ENCODE results near the gene SRPK2. TPM values are rescaled to one million over a fixed set of nuclear protein-coding genes. Genes with fewer than 3 reads are reported as not detected.

The SRPK2 gene
- total and polyA plus RNA-seq, 2 of the 8 experiments (the other 6 are each of a cell fraction or from before 2014, with no cell fraction given) = 10.0 to 47.1 TPM

- Histone ChIP-seq H3K4me3 (ENCODE audit: extremely low read depth in 1 of 4, insufficient read depth in 2 of 4, low read depth in 3 of 4, low read length in 4 of 4) (no peak overlapping the region), H2BK5ac (ENCODE audit: low read depth, low read length) (no peak overlapping the region), H2BK120ac (replicated peaks; ENCODE audit: low read depth, low read length) (no peak overlapping the region), H3K36me3 (ENCODE audit: control insufficient read depth in 2 of 4, insufficient read depth in 4 of 4, low read length in 3 of 4) (no peaks in the 10 kb centered on the region), H3K4me1 (replicated peaks in 1 of 4; ENCODE audit: control insufficient read depth in 3 of 4, insufficient read depth in 4 of 4, low read length in 3 of 4) (peaks cover 0 to 4% (median 3%) of the 10 kb centered on the region in 4 experiments; a peak in 5 of 7 replicates), H2BK15ac (ENCODE audit: low read length) (no peak overlapping the region), H4K8ac (ENCODE audit: extremely low read depth, insufficient read depth, low read length) (no peak overlapping the region), H4K20me1 (replicated peaks in 1 of 2; ENCODE audit: control insufficient read depth in 1 of 2, insufficient read depth in 2 of 2, low read length in 2 of 2) (peaks cover 0 to 7% of the 10 kb centered on the region in 2 experiments), H3K14ac (ENCODE audit: insufficient read length) (no peak overlapping the region), H3K27me3 (replicated peaks in 1 of 4; ENCODE audit: control insufficient read depth in 3 of 4, extremely low read depth in 1 of 4, insufficient read depth in 3 of 4, low read length in 3 of 4) (no peaks in the 10 kb centered on the region), H3K9ac (replicated peaks in 1 of 4; ENCODE audit: extremely low read depth in 1 of 4, low read depth in 3 of 4, low read length in 3 of 4) (no peak overlapping the region), H3K4ac (replicated peaks; ENCODE audit: insufficient read length, low read depth, low read length) (no peak overlapping the region), H3K79me2 (ENCODE audit: control insufficient read depth in 1 of 2, insufficient read depth in 2 of 2, low read length in 2 of 2) (peaks cover 0 to 59% of the 10 kb centered on the region in 2 experiments; a peak in 3 of 4 replicates), H4K5ac (ENCODE audit: insufficient read length, low read depth, low read length) (no peak overlapping the region), H2AFZ (ENCODE audit: low read length) (no peak overlapping the region), H2BK20ac (ENCODE audit: low read length) (no peak overlapping the region), H3K56ac (replicated peaks; ENCODE audit: insufficient read length, low read depth, low read length) (no peak overlapping the region), H2BK12ac (ENCODE audit: low read depth, low read length) (no peak overlapping the region), H3K23me2 (ENCODE audit: low read depth, low read length) (no peaks in the 10 kb centered on the region; the same call in 1 of the 2 replicates), H4K91ac (replicated peaks; ENCODE audit: insufficient read length, low read length) (no peak overlapping the region), H3K9me3 (ENCODE audit: insufficient read depth in 2 of 2, low read depth in 1 of 2, low read length in 1 of 2) (no peaks in the 10 kb centered on the region), H3K27ac (ENCODE audit: low read depth, low read length) (no peak overlapping the region), H3K79me1 (ENCODE audit: low read depth, low read length) (0 out of 2 replicates have a peak, but pooled peaks cover 3% of the 10 kb centered on the region), H3K23ac (ENCODE audit: insufficient read length) (no peak overlapping the region), H3K18ac (ENCODE audit: extremely low read depth, low read length) (no peak overlapping the region), H3K4me2 (ENCODE audit: insufficient read depth in 1 of 2, low read depth in 2 of 2, low read length in 2 of 2) (no peak overlapping the region; a peak in 1 of 4 replicates), H2AK5ac (ENCODE audit: low read depth, low read length) (no peak overlapping the region)
- 93% methylated on average over 5 of the region's 5 CpGs; no CpG with 5 or more reads in 1 of the 2 experiments for WGBS, 2 experiments (ENCODE audit: extremely low coverage in 1 of 2, insufficient coverage in 1 of 2, insufficient read length in 1 of 2, insufficient replicate concordance in 2 of 2, low coverage in 1 of 2, low lambda C conversion rate in 2 of 2, missing lambda C conversion rate in 1 of 2)
- TF ChIP-seq SP2 (IDR thresholded peaks at IDR 0.05; ENCODE audit: low read length) (no peak), TAF1 (IDR thresholded peaks at IDR 0.05; ENCODE audit: low read depth, low read length) (no peak), RBBP5 (IDR thresholded peaks at IDR 0.05; ENCODE audit: borderline replicate concordance, low read depth, low read length) (no peak), SUZ12 (IDR thresholded peaks at IDR 0.05; ENCODE audit: low read length) (no peak), SIRT6 (IDR thresholded peaks at IDR 0.05; ENCODE audit: low read length) (no peak), PHF8 (conservative IDR thresholded peaks at IDR 0.05; ENCODE audit: low read depth, low read length) (no peak), TEAD4 (IDR thresholded peaks at IDR 0.05; ENCODE audit: low read depth, low read length) (no peak), SIX5 (IDR thresholded peaks at IDR 0.05; ENCODE audit: low read depth, low read length) (no peak), BCL11A (IDR thresholded peaks at IDR 0.05; ENCODE audit: low read depth in 2 of 2, low read length in 2 of 2) (no peak), MAX (IDR thresholded peaks at IDR 0.05) (no peak), JUN (IDR thresholded peaks at IDR 0.05; ENCODE audit: low read depth, low read length) (no peak), GABPA (IDR thresholded peaks at IDR 0.05; ENCODE audit: borderline replicate concordance, insufficient read depth, low read length) (no peak)
- FAIRE-seq (no peak), DNase-seq (ENCODE audit: low read depth in 1 of 2, low spot score in 2 of 2) (no peak)
- ChIA-PET POLR2A (ENCODE audit: partially characterized antibody) (no interaction called here), CTCF (ENCODE audit: partially characterized antibody) (interaction anchor here (1.8 kb wide), 1 partner anchor 9 kb away, joined by 5 read pairs; no protein-coding TSS in a partner anchor)
Observed at GRCh38 chr7:105222953-105223352, 165.8 kb downstream of the SRPK2 start.
